Activated gamma-delta T cell (primary cell): ENCODE data around the gene STXBP5L.
"Not testable (repeated sequence)": the region's sequence is repeated elsewhere in the genome, so short reads cannot be mapped to it uniquely, and the experiment has no call there.

Experiments used
- DNase-seq: peaks from one replicate; lab custom pipeline; 2025; lab: John Stamatoyannopoulos, UW
- total RNA-seq, 2 donors: gene quantifications; one replicate each; lab custom pipeline; 2026; lab: John Stamatoyannopoulos, UW

Gene STXBP5L
- total RNA-seq = 0 to 0.13 reads per million in 2 donors

DNA sequence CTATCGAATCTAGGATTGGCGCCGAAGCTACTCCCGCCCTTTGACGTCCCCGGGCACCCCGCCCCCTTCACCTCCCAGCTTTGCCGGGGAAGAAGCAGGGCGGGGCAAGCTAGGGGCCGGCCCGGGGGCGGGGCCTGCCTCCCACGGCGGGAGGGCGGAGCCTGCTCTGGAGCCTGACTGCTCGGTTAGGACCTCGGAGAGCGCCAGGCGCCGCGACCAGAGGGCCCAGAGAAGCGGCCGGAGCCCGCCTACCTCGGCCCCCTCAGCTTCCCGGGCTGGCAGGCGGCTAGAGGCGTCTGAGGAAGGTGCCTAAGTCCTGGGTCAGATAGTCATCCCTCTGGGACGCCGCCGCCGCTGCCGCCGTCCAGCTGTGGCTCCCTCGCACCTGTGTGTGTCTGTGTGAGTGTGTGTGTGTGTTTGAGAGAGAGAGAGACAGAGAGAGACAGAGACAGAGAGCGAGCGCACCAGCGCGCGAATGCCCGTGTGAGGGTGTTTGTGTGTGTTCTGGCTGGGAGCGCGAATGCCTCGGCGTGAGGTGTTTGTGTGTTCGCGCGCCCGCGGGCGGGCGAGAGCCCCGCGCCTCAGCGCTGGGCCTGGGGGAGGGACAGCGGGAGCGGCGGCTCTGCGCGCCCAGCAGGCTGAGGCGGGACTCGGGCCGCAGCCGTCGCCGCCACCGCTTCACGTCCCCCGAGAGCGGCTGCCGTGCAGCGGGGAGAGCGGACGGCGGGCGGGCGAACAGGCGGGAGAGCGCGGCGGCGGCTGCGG lies at the start of gene STXBP5L:
Gene STXBP5L (plus strand): TSS at position 176 of the 765 bp plus-strand sequence. CDS start 1,374 bp downstream, outside the sequence.
- DNase-seq = no peak

DNA sequence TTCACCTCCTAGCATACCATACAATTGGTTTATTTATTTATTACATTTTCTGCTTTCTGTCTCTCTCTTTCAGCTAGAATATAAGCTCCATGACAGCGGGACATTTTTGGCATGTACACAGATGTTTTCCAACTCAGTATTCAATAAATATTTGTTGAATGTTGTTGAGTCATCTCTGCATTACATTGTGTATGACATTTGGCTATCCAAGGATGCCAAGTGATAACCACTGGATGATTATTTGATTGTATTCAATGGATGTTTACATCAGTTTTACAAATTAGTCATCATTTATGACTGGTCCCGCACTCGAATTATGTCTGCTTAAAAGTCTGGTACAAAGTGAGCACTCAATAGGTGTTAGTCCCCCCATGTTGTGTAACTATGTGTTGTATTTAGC lies 49.5 kb upstream of the STXBP5L start:
- no peak for DNase-seq

GRCh38 chr3:120864541-120864940 lies 43.5 kb upstream of the STXBP5L start:
- DNase-seq = no peak

GRCh38 chr3:120875507-120875906 lies 32.5 kb upstream of the STXBP5L start:
- DNase-seq = no peak

GRCh38 chr3:120875989-120876388 lies 32.0 kb upstream of the STXBP5L start:
- no peak for DNase-seq

DNA sequence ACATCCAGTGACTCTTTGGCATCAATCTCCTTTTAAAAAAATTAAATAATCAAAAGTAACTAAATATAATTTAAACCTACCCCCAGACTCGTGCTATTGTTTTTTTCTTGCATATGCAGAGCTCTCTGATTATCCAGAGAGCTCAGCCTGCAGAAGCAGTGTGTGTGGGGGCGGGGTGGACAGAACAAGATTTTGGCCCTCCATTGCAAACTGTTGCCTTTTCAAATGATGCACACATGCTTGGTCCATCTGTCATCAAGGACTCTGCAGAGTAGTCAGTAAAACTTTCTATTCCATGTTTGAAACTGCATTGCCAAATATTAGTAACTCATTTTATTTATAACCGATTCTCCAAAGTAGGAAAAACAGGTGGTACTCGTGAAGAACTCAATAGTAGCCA lies 28.6 kb upstream of the STXBP5L start:
- DNase-seq = no peak

DNA sequence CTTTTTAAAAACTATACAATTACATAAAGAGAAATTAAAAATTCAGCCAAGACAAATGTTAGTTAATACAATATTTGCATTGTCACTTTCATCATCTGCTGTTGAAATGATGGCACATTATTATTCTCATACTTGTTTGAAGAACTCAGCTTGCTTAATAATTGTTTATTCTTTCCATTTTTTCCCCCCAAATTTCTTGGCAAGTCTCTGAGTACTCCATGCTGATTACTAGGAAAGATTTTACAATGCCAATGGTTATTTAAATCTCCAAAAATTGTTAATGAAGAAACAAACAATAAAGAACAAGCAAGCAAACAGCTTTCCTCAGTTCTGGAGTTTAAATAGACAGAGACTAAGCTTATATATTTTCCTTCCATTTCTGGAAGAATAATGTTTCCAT lies 15.1 kb upstream of the STXBP5L start:
- DNase-seq = no peak

DNA sequence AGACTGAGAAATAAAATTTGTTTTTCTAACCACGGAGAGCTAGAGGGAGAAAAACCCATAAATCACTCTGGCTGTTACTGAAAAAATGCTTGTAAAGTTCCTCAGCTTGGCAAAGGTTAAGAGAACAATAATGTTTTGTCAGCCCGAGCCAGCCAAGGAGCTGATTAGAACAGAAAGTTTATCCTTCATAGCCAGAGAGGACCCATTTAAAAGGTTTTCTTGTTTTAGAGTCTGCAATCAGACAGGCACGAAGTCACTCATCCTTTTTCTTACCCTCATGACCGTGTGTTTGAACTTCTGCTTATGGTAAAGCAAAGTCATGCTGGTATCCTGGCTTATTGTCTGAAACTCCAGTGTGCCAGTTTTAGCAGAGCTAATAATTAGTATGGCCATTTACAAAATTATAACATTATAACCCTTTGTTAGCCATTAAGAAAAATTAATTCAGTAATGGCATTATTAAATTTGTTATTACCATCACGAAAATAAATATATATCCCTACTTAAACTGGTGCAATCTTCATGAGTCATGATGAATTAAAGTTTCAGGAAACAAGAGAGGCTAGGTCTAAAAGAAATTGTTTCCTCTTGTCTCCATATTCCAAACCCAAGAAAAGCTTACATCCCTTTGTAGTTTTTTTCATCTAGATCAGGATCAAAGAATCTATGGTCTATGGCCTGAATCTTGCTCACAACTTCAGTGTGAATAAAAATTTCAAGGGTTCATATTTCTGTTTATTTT lies 13.5 kb upstream of the STXBP5L start:
- no peak for DNase-seq

DNA sequence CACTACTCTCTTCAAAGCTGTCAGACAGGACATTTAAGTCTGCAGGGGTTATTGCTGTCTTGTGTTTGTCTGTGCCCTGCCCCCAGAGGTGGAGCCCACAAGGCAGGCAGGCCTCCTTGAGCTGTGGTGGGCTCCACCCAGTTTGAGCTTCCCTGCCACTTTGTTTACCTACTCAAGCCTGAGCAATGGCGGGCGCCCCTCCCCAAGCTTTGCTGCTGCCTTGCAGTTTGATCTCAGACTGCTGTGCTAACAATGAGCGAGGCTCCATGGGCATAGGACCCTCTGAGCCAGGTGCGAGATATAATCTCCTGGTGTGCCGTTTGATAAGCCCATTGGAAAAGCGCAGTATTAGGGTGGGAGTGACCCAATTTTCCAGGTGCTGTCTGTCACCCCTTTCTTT lies 6.3 kb upstream of the STXBP5L start:
- DNase-seq = not testable (repeated sequence)

DNA sequence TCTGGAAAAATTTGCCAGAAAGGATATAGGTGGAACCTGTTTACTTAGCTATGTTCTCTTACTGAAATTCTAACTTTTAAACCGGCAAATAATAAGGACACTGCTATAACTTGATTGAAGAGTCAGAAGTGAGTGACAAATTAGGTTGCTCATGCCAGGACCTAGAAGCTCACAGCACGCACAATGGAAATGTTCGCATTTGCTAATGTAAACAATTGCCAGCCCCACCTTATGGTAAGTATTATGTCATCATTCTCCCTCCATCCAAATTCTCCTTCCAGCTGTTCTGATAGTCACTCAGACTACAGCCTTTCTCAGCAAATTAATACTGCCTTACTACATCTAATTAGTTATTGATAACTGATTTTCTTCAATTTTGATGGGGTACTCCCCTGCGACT lies 4.8 kb upstream of the STXBP5L start:
- no peak for DNase-seq

DNA sequence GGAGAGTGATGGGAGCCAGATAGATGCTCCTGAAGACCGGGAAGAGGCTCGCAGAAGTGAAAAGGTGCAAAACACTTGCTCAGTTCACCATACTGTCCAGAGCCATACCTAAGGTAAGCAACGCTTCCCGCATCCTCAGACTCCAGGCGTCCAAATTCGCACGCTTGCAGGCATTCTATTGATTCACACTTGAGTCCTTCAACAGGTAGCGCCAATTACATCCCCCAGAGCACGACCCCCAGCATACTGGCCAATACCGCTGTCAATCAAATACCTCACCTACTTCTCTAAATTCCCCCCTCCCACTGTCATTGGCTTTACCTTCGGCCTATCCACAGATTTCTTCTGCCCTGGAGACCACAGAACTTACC lies 361 bp upstream of the STXBP5L start:
- DNase-seq = no peak

- DNase-seq = no peak
Measured at GRCh38 chr3:120908795-120909601, 993 bp downstream of the STXBP5L start.

GRCh38 chr3:120909602-120909878 lies 1.5 kb downstream of the STXBP5L start:
- DNase-seq = no peak

DNA sequence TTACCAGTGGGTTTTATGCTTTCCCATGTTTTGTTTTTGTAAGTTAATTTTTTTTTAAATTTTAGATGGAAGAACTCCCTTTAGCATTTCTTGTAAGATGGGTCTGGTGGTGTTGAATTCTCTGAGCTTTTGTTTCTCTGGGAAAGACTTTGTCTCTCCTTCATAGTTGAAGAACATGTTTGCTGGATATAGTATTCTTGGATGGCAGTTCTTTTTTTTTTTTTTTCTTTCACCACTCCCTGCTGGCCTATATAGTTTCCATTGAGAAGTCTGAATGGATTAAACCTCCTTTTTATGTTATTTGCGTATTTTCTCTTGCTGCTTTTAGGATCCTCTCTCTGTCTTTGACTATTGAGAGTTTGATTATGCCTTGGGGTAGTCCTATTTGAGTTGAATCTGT lies 18.1 kb downstream of the STXBP5L start:
- no peak for DNase-seq

DNA sequence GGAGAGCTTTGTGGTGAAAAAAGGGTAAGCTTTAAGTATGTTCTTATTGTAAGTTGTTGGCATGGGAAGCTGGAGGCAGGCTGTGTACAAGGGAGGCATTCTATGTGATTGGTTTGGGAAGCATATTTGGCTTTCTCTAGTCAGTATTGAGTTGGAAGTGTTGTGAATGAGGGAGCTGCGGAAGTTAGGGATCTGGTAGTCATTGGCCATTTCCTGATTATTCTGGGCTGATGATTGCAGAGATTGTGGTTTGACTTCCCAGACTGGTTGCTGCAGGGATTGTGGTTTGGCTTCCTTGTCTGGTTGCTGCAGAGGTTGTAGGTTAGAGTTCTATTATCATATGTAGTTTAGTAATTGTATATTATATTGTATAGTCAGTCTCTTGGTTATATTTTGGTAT lies 21.0 kb downstream of the STXBP5L start:
- DNase-seq = no peak

DNA sequence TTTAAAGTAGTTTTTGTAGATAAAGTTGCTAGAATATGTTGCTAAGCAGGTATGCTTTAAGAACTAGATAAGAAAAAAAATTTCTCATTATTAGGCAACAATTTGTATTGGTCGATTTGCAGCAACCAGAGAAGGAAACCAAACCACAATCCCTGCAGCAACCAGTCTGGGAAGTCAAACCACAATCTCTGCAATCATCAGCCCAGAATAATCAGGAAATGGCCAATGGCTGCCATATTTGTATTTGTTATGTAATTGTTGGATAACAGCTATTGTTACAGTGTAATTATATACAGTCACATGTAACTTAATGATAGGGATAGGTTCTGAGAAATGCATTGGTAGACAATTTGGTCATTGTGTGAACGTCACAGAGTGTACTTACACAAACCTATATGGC lies 23.6 kb downstream of the STXBP5L start:
- DNase-seq = no peak

DNA sequence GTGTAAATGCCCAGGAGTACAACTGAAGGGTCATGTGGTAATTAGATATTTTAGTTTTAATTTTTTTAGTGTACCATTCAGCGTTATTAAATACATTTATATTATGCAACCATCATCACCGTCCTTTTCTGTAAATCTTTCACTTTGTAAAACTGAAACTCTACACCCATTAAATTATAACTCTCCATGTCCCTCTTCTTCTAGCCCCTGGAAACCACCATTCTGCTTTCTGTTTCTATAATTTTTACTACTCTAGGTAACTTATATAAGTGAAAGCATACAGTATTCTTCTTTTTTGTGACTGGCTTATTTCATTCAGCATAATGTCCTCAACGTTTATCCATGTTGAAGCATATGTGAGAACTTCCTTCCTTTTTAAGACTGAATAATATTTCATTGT lies 48.1 kb downstream of the STXBP5L start:
- no peak for DNase-seq

- DNase-seq = no peak
Measured at GRCh38 chr3:120982608-120983320, 74.8 kb downstream of the STXBP5L start.

- no peak for DNase-seq
Measured at GRCh38 chr3:120983321-120983665, 75.3 kb downstream of the STXBP5L start.

GRCh38 chr3:120983841-120984240 lies 75.8 kb downstream of the STXBP5L start:
- DNase-seq = no peak

DNA sequence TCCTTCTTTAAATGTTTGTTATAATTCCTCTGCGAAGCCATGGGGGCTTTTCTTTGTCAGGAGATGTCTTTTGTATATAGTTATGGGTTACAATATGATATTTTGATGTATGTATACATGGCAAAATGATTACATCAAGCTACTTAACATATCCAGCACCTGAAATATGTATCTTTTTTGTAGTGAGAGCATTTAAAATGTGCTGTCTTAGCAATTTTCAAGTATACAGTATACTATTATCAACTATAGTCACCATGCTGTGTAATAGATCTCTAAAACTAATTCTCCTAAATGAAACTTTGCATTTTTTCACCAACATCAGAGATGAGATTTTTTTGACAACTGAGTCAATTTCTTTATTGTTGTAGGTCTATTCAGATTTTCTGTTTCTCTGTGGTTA lies 77.2 kb downstream of the STXBP5L start:
- no peak for DNase-seq

DNA sequence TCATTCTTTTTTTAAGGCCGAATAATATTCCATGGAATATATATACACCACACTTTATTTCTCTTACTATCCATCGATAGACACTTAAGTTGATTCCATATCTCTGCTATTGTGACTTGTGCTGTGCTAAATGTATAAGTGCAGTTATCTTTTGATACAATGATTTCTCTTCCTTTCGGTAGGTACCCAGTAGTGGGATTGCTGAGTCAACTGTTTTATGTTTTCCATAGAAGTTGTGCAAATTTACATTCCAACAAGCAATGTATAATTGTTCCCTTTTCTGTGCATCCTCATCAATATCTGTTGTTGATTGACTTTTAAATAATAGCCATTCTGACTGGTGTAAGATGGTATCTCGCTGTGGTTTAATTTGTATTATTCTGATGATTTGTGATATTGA lies 81.0 kb downstream of the STXBP5L start:
- no peak for DNase-seq
